Measurements from ENCODE around the gene RNF223. TPM values are rescaled to one million over a fixed set of nuclear protein-coding genes. Genes with fewer than 3 reads are reported as not detected.

Gene RNF223
- total RNA-seq, 1 experiment from 2014 or later = not detected

DNA sequence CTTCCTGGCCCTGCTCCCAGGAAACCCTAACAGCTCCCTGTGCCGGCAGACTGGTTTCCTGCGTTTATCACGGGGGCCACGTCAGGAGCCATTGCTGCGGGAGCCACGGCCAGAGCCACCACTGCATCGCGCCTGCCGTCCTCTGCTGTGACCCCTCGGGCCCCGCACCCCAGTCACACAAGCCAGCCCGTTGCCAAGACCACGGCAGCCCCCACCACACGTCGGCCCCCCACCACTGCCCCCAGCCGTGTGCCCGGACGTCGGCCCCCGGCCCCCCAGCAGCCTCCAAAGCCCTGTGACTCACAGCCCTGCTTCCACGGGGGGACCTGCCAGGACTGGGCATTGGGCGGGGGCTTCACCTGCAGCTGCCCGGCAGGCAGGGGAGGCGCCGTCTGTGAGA lies 26.1 kb downstream of the RNF223 start:
- Histone ChIP-seq H3K27me3 (ENCODE audit: insufficient read depth, low read length) (no peaks in the 10 kb centered on the region; the same call in 1 of the 2 replicates), H2BK120ac (ENCODE audit: low read depth, low read length, poor library complexity, severe bottlenecking) (no peak overlapping the region), H2BK15ac (ENCODE audit: low read depth, low read length) (no peak overlapping the region), H4K20me1 (ENCODE audit: control insufficient read depth, insufficient read depth, insufficient read length) (peaks cover 3% of the 10 kb centered on the region), H3K14ac (ENCODE audit: insufficient read depth, low read length) (no peak overlapping the region), H2AK5ac (ENCODE audit: insufficient read length, low read length) (no peak overlapping the region), H3K27ac (ENCODE audit: insufficient read length, low read depth, low read length) (no peak overlapping the region), H3K4me1 (ENCODE audit: insufficient read depth, low read length) (no peaks in the 10 kb centered on the region), H4K5ac (ENCODE audit: insufficient read length, low read depth, low read length) (no peak overlapping the region), H3K18ac (ENCODE audit: insufficient read length, low read depth, low read length) (no peak overlapping the region), H2BK20ac (ENCODE audit: low read depth, low read length, poor library complexity, severe bottlenecking) (no peak overlapping the region), H3K23me2 (ENCODE audit: insufficient read length, low read depth, low read length, poor library complexity, severe bottlenecking) (no peaks in the 10 kb centered on the region), H3K56ac (ENCODE audit: insufficient read length, low read depth, low read length) (no peak overlapping the region), H3K23ac (ENCODE audit: insufficient read length, low read depth, low read length) (no peak overlapping the region), H2AFZ (ENCODE audit: low read length) (no peak overlapping the region), H3K4me2 (ENCODE audit: insufficient read depth, insufficient read length, low read length) (no peak overlapping the region), H3K79me1 (ENCODE audit: insufficient read depth, low read depth, low read length, poor library complexity, severe bottlenecking) (no peaks in the 10 kb centered on the region), H3K9me3 (ENCODE audit: control insufficient read depth, low read depth, low read length) (no peaks in the 10 kb centered on the region), H4K8ac (replicated peaks; ENCODE audit: insufficient read length, low read depth, low read length) (no peak overlapping the region), H4K91ac (ENCODE audit: insufficient read length, low read depth, low read length) (no peak overlapping the region), H3K9ac (ENCODE audit: extremely low read depth, insufficient read length, low read length) (no peak overlapping the region), H3T11ph (ENCODE audit: low read length) (no peak overlapping the region), H2BK12ac (ENCODE audit: insufficient read length, low read depth, low read length) (no peak overlapping the region), H3K79me2 (ENCODE audit: insufficient read depth, low read length) (no peaks in the 10 kb centered on the region; the same call in 1 of the 2 replicates), H2BK5ac (ENCODE audit: insufficient read length, low read length) (no peak overlapping the region), H3K4ac (ENCODE audit: low read depth, low read length) (no peak overlapping the region)
- no CpG with 5 or more reads among the region's 25 CpGs for WGBS (ENCODE audit: extremely low coverage, insufficient read length, low lambda C conversion rate)
- Mint-ChIP-seq H3K27ac (no peak overlapping the region), H3K36me3 (ENCODE audit: insufficient read depth in 1 of 3, low read depth in 3 of 3) (peaks cover 18 to 56% (median 52%) of the 10 kb centered on the region in 3 experiments), H3K27me3 (ENCODE audit: low read depth) (no peaks in the 10 kb centered on the region), H3K9me3 (no peaks in the 10 kb centered on the region; a peak in 1 of 5 replicates), H3K4me3 (no peak overlapping the region), H3K4me1 (no peaks in the 10 kb centered on the region; a peak in 1 of 4 replicates)
- TF ChIP-seq, protein P1, sequence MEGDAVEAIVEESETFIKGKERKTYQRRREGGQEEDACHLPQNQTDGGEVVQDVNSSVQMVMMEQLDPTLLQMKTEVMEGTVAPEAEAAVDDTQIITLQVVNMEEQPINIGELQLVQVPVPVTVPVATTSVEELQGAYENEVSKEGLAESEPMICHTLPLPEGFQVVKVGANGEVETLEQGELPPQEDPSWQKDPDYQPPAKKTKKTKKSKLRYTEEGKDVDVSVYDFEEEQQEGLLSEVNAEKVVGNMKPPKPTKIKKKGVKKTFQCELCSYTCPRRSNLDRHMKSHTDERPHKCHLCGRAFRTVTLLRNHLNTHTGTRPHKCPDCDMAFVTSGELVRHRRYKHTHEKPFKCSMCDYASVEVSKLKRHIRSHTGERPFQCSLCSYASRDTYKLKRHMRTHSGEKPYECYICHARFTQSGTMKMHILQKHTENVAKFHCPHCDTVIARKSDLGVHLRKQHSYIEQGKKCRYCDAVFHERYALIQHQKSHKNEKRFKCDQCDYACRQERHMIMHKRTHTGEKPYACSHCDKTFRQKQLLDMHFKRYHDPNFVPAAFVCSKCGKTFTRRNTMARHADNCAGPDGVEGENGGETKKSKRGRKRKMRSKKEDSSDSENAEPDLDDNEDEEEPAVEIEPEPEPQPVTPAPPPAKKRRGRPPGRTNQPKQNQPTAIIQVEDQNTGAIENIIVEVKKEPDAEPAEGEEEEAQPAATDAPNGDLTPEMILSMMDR (conservative IDR thresholded peaks at IDR 0.05) = no peak
- no peak for DNase-seq
